Measurements from ENCODE around the gene GALNT18. TPM values are rescaled to one million over a fixed set of nuclear protein-coding genes. Genes with fewer than 3 reads are reported as not detected.

GALNT18 gene
- total RNA-seq, 1 donor from 2014 or later: 6.6 TPM

DNA sequence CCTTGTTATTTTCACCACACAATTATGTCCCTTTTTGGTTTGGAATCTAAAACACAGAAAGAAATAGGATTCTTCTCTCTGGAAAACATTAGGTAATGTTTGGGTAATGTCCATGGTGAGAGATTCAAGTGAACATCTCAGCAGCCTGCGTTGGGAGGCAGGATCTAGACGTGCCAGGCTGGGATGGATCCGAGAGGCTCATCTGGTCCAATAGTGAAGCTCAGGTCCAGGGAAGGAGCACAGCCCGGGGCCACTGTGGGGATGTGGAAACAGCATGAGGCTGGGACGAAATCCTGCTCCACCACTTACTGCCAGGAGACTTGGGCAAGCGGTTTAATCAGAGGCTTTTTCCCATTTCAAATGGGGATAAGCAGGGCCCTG is 378.6 kb downstream of the GALNT18 start:
- no peak for TF ChIP-seq CTCF (IDR thresholded peaks at IDR 0.05; ENCODE audit: insufficient read depth, low read length, poor library complexity, severe bottlenecking)
- Histone ChIP-seq H3K4me3 (ENCODE audit: low read depth, low read length) (no peak overlapping the region), H3K27me3 (ENCODE audit: control insufficient read depth, insufficient read depth, low read length) (no peaks in the 10 kb centered on the region), H3K36me3 (ENCODE audit: control insufficient read depth, insufficient read depth, low read length) (no peaks in the 10 kb centered on the region)
- no peak for DNase-seq (ENCODE audit: low read depth)

- no peak for DNase-seq (ENCODE audit: low read depth)
- H3K27me3 ChIP-seq (ENCODE audit: control insufficient read depth, insufficient read depth, low read length): no peaks in the 10 kb centered on the region
- H3K4me3 ChIP-seq (ENCODE audit: low read depth, low read length): no peak overlapping the region
- H3K36me3 ChIP-seq (ENCODE audit: control insufficient read depth, insufficient read depth, low read length): no peaks in the 10 kb centered on the region
- TF ChIP-seq CTCF (IDR thresholded peaks at IDR 0.05; ENCODE audit: insufficient read depth, low read length, poor library complexity, severe bottlenecking): no peak
Observed at GRCh38 chr11:11241284-11241683, 380.5 kb downstream of the GALNT18 start.

DNA sequence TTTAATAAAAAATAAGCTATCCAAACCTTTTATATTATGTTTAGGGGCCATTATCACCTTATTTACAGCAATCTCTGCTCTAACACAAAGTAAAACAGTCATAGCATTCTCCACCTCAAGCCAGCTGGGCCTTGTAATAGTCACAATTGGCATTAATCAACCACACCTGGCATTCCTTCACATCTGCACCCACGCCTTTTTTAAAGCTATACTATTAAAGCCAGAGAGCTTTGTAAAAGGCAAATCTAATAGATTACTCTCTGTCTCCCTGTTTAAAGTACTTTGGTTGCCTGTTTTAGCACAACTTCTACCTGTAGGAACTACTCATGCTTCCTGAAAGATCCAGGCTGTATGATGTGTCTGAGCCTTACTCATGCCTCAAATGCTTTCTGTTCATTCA is 381.8 kb downstream of the GALNT18 start:
- no peak for TF ChIP-seq CTCF (IDR thresholded peaks at IDR 0.05; ENCODE audit: insufficient read depth, low read length, poor library complexity, severe bottlenecking)
- no peak for DNase-seq (ENCODE audit: low read depth)
- no peak overlapping the region for H3K4me3 ChIP-seq (ENCODE audit: low read depth, low read length)

DNA sequence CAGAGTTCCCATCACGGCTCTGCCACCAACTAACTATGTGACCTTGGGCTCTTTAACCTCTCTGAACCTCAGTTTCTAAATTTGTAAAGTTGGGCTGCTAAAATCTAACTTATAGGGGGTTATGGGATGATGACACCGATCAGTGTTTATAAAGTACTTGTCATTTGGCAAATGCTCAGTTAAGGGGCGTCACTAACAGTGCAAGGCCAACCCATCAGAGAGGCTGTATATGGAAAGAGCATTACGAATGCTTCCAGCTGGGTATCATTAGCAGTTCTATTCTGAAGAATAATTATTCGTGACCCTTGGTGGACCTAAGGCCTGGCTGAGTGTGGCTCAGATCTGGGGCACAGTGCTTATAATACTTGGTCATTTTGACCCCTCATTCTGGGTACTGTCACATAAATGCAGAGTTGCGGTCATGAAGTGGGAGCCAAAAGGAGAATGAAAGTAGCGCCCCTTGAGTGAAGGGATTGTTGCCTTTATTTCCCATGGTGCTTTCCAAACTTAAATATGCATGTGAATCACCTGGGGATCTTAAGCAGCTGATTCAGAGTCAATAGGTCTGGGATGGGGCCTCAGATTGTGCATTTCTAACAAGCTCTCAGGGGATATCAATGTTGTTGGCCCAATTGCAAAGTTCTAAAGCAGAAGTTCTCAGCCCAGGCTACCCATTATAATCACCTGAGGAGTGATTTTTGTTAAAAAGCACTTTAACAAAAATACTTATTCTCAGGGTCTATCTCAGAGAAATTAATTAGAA is 384.6 kb downstream of the GALNT18 start:
- Histone ChIP-seq H3K4me3 (ENCODE audit: low read depth, low read length) (no peak overlapping the region), H3K27me3 (ENCODE audit: control insufficient read depth, insufficient read depth, low read length) (peaks cover 5% of the 10 kb centered on the region), H3K36me3 (ENCODE audit: control insufficient read depth, insufficient read depth, low read length) (no peaks in the 10 kb centered on the region)
- DNase-seq (ENCODE audit: low read depth): no peak
- TF ChIP-seq CTCF (IDR thresholded peaks at IDR 0.05; ENCODE audit: insufficient read depth, low read length, poor library complexity, severe bottlenecking): no peak

More for the DNA sequence above, 381.8 kb downstream of the GALNT18 start:
- no peaks in the 10 kb centered on the region for H3K36me3 ChIP-seq (ENCODE audit: control insufficient read depth, insufficient read depth, low read length)
- no peaks in the 10 kb centered on the region for H3K27me3 ChIP-seq (ENCODE audit: control insufficient read depth, insufficient read depth, low read length)

DNA sequence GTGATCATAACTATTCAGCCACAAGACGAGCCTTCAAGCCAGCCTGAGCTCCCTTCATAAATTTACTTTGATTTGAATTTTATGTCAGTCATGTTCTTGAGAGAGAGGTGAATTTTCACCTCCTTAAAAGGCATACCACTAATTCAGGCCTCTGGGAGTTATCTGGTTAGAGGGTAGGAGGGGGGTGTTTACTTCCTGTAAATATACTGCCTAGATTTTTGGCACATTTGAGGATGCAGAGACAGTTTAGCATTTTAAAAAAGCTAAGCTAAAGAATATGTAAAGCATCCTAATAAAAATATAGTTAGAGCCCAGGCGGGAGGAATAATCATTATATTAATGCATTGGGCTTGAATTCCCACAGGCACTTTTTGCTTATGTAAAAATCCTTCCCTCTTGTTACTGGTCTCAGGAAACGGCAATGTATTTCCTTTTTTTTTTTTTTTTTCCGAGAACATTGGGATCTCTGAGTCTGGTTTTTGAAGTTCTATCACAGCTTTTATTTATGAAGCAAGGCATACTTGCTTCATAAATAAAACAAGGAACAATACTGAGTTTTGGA is 385.2 kb downstream of the GALNT18 start:
- no peak for DNase-seq (ENCODE audit: low read depth)
- no peaks in the 10 kb centered on the region for H3K36me3 ChIP-seq (ENCODE audit: control insufficient read depth, insufficient read depth, low read length)
- H3K27me3 ChIP-seq (ENCODE audit: control insufficient read depth, insufficient read depth, low read length): peaks cover 6% of the 10 kb centered on the region
- no peak overlapping the region for H3K4me3 ChIP-seq (ENCODE audit: low read depth, low read length)
- no peak for TF ChIP-seq CTCF (IDR thresholded peaks at IDR 0.05; ENCODE audit: insufficient read depth, low read length, poor library complexity, severe bottlenecking)

GRCh38 chr11:11231763-11232162 is 390.0 kb downstream of the GALNT18 start:
- DNase-seq (ENCODE audit: low read depth): no peak
- H3K27me3 ChIP-seq (ENCODE audit: control insufficient read depth, insufficient read depth, low read length): peaks cover 6% of the 10 kb centered on the region
- H3K4me3 ChIP-seq (ENCODE audit: low read depth, low read length): no peak overlapping the region
- no peak for TF ChIP-seq CTCF (IDR thresholded peaks at IDR 0.05; ENCODE audit: insufficient read depth, low read length, poor library complexity, severe bottlenecking)
- no peaks in the 10 kb centered on the region for H3K36me3 ChIP-seq (ENCODE audit: control insufficient read depth, insufficient read depth, low read length)
